Measurements from ENCODE around the gene TPGS1.

The TPGS1 gene

DNA sequence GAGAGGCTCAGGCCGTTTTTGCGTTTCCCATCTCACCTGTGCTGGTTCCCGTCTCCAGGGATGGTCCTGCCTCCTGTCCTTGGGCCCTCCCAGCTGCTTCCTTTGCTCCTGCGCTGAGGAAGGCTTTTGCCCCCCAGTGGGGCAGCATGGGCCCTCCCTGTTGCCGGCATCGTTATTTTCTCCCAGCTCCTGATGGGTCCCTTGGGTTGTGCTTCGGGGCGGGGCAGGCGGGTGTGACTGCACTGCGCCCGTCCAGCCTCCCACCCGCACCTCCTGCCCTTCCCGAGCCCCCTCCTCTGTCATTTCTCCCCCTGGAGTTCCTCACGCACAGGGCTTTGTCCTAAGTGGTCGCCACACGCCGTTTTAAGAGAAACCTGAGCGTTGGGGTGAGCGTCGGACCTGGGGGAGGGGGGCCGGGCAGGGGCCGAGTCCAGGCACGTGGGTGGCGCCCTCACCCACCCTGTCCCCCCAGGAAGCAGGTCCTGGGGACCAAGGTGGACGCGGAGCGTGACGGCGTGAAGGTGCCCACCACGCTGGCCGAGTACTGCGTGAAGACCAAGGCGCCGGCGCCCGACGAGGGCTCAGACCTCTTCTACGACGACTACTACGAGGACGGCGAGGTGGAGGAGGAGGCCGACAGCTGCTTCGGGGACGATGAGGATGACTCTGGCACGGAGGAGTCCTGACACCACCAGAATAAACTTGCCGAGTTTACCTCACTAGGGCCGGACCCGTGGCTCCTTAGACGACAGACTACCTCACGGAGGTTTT, 33.8 kb downstream of the TPGS1 start:
- no peak for DNase-seq (ENCODE audit: low read depth)

- DNase-seq (ENCODE audit: low read depth) = no peak
Measured at GRCh38 chr19:541699-542098, 34.4 kb downstream of the TPGS1 start.

DNA sequence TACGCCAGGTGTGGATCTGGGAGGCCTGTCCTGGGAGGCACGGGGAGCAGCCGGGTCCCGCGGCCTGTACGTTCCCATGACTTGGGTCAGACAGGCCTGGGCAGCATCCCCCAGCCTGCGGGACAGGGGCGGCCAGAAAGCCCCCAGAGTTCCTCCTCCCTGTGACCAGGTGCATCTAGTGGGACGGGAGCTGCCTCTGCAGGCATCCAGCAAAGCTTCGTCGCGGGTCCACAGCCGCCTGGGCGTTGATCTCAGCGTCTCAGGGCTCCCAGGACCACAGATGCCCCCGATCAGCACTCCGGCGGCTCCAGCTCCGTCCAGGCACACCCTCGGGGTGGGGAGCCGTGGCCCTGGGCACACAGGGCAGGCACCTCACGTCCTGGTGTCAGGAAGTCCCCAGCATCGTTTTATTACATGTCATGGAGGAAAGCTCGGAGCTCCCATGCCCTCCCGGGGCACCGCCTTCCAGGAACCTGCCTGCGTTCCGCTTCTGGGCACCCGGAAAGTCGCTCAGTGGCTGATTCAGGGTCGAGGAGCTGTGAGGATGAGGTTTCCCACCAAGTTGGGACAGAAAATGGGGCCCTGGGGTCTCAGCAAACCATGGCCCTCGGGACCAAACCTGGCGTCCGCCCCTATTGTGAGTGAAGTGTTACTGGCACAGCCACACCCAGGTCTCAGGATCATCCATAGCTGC, 35.0 kb downstream of the TPGS1 start:
- DNase-seq (ENCODE audit: low read depth) = no peak

GRCh38 chr19:543910-544608, 36.8 kb downstream of the TPGS1 start, which contains the start of gene GZMM:
Gene GZMM, plus strand, starts transcription at chr19:544053. Its CDS starts 19 bp downstream, at chr19:544072.
- DNase-seq (ENCODE audit: low read depth) = peak; percentile 53

GRCh38 chr19:547117-547516, 39.8 kb downstream of the TPGS1 start:
- DNase-seq (ENCODE audit: low read depth) = no peak

- DNase-seq (ENCODE audit: low read depth) = no peak
Measured at GRCh38 chr19:547836-548720, 40.8 kb downstream of the TPGS1 start.

DNA sequence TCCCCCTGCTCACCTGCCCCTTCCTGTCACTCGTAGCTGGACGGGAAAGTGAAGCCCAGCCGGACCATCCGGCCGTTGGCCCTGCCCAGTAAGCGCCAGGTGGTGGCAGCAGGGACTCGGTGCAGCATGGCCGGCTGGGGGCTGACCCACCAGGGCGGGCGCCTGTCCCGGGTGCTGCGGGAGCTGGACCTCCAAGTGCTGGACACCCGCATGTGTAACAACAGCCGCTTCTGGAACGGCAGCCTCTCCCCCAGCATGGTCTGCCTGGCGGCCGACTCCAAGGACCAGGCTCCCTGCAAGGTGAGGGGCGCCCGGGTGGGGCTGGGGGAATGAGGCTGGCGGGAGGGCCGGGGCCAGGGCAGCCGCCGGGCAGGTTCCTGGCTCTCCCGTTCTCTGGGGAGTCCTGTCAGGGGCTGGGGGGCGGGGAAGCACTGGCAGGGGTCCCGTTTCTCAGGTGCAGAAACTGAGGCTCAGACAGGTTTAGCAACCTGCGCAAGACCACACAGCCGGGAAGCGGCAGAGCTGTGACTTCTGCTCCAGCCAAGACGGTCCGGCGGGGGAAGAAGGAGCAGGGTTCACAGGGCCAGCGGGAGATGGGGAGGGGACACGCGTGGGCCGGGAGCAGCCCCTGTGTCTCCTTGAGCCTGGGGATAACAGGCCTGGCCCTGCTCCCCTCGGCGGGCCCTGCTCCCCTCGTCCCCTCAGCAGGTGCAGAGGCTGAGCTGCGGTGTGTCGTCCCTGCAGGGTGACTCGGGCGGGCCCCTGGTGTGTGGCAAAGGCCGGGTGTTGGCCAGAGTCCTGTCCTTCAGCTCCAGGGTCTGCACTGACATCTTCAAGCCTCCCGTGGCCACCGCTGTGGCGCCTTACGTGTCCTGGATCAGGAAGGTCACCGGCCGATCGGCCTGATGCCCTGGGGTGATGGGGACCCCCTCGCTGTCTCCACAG, 41.9 kb downstream of the TPGS1 start:
- no peak for DNase-seq (ENCODE audit: low read depth)

DNA sequence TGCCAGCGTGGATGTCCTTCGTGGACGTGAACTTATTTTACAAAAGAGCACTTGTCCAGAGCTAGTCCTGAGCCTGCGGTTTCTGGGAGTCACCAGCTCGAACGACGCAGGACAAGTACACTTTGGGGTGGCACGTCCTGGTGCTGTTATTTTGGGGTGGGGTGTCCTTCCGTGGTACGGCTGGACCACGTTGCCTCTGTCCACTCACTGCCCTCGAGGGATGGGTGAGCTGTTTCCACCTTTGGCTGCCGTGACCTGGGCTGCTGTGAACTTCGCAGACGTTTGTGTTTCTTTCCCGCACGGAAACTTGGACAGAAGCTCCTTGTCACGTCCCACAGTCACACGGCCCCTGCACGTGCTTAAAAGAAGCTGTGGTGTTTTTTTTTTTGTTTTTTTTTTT, 47.5 kb downstream of the TPGS1 start:
- no peak for DNase-seq (ENCODE audit: low read depth)

DNA sequence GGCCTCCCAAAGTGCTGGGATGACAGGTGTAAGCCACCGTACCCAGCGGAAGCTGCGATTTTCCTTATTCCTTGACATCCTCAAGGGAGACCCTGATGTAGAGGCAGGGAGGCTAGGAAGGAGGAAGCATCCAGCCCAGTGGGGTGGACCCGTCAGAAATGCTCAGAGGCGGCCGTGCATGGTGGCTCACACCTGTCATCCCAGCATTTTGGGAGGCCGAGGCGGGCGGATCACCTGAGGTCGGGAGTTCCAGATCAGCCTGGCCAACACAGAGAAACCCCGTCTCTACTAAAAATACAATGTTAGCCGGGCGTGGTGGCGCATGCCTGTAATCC, 48.1 kb downstream of the TPGS1 start:
- DNase-seq (ENCODE audit: low read depth) = no peak

DNA sequence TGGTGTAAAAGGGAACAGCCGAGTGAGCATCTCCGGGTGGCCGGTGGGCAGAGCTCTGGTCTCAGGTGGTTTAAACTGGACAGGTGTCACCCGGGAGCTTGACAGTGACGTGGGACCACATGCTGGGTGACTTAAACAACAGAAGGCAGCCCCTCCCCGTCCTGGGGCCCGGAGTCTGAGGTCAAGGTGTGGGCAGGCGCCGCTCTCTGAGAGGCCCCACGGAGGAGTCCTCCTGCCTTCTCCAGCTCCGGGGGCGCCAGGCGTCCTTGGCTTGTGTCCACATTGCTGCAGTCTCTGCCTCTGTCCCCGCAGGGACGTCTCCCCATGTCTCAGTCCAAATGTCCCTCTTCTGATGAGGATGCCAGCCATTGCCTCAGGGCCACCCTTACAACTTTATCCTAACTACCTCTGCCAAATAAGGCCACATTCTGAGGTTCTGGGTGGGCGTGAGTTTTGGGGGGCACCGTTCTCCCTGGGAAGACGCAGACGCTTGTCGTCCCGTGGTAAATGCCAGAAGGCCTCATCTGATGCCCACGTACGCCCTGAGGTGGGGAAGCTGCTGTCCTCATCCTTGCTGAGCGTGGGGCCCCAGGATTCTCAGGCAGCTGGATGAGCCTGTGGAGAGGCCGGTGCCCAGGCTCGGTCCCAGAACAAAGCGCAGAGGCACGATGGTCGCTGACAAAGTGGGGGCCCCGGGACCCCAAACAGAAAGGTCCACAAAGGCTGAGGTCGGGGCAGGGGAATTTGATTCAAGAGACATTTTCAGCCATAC, 49.5 kb downstream of the TPGS1 start:
- DNase-seq (ENCODE audit: low read depth) = no peak

GRCh38 chr19:558770-559439, 51.6 kb downstream of the TPGS1 start:
- no peak for DNase-seq (ENCODE audit: low read depth)

GRCh38 chr19:560121-560520, 52.8 kb downstream of the TPGS1 start:
- DNase-seq (ENCODE audit: low read depth) = no peak

DNA sequence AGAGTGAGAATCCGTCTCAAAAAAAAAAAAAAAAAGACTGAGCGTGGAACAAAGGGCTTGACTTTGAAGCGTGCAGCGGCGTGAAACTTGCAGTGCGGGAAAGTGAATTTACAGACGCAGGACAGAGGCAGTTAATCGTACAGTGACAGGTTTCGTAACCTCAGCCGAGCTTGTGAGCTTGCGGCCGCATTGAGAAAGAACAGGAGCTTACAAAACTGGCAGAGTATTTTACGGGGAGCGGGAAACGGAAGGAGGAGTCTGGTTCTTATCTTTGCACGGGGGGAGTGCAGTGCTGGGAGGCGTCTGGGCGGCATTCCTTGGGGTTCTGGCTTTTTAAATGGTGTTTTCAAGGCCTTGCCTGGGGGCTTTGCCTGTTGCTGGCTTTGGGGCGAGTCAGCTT, 59.1 kb downstream of the TPGS1 start:
- no peak for DNase-seq (ENCODE audit: low read depth)

DNA sequence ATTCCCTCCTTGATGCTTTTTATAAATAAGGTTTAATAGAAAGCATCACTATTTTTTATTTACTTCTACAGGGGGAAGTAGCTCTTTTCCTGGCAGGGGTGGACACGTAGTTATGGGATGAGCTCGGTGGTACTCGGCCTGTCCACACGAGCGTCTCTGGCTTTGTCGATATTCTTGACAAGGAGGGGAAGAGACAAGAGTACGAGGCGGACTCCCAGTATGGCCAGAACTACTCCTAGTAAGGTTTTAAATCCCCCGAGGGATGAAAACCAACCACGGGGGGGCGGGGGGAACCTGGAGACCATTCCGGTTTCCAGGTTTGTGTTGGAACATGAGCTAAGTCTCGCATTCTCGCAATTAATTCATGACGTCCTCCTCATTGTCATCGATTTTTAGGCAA, 59.5 kb downstream of the TPGS1 start:
- DNase-seq (ENCODE audit: low read depth) = no peak

- DNase-seq (ENCODE audit: low read depth) = no peak
Measured at GRCh38 chr19:567296-567900, 60.1 kb downstream of the TPGS1 start.

Data from stimulated activated CD8-positive, alpha-beta memory T cell treated with anti-CD3 and anti-CD28 coated beads, Interleukin-7, amount 100 ng/mL, for 24 hours (primary cell).